ENCODE measurements around the gene CPNE2.

Gene CPNE2

GRCh38 chr16:57127037-57127763 is 34.8 kb downstream of the CPNE2 start:
- no peak for DNase-seq

- no peak for DNase-seq
Measured at GRCh38 chr16:57127836-57128235, 35.5 kb downstream of the CPNE2 start.

- DNase-seq: no peak
Measured at GRCh38 chr16:57128771-57129389, 36.5 kb downstream of the CPNE2 start.

DNA sequence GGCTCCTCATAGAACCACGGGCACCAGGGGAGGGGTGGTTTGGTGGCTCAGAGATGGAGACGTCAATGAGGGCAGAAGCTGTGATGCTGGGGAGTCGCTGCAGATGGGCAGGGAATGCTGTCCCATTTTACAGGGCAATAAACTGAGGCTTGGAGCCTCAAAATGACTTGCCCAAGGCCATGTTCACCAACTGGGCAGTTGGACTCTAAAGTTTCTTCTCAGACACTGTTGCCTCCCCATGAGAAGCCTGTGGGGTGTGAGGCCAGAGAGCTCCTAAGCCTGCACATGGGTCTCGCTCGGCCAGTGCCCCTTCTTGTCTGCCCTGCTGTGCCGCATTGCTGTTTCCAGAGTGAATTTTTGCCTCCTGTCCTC is 38.6 kb downstream of the CPNE2 start:
- DNase-seq: no peak

- no peak for DNase-seq
Measured at GRCh38 chr16:57131351-57131970, 39.1 kb downstream of the CPNE2 start.

DNA sequence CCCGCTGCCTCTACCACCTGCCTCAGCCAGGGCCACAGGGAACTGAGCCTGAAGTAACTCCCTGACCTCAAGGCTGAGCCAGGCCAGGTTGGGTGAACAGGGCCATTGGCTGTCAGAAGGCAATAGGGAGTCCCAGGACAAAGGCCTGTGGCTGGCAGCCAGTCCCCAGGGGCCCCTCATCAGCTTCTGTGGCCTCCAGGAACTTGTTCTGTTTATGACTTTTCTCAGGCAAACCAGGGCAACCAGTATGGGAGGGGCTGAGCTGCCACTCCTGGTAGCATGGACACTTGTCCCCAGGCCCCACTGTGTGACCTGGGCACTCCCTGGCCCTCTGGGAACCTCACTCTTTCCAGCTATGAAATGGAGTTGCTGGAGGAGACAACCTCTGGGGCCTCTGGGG is 40.1 kb downstream of the CPNE2 start:
- DNase-seq: no peak

- no peak for DNase-seq
Measured at GRCh38 chr16:57133031-57133430, 40.6 kb downstream of the CPNE2 start.

- DNase-seq: no peak
Measured at GRCh38 chr16:57133886-57134285, 41.5 kb downstream of the CPNE2 start.

GRCh38 chr16:57134982-57135381 is 42.6 kb downstream of the CPNE2 start:
- DNase-seq: no peak

GRCh38 chr16:57137043-57137442 is 44.7 kb downstream of the CPNE2 start:
- no peak for DNase-seq

GRCh38 chr16:57137566-57138273 is 45.3 kb downstream of the CPNE2 start:
- no peak for DNase-seq

GRCh38 chr16:57138281-57138935 is 46.0 kb downstream of the CPNE2 start:
- no peak for DNase-seq

DNA sequence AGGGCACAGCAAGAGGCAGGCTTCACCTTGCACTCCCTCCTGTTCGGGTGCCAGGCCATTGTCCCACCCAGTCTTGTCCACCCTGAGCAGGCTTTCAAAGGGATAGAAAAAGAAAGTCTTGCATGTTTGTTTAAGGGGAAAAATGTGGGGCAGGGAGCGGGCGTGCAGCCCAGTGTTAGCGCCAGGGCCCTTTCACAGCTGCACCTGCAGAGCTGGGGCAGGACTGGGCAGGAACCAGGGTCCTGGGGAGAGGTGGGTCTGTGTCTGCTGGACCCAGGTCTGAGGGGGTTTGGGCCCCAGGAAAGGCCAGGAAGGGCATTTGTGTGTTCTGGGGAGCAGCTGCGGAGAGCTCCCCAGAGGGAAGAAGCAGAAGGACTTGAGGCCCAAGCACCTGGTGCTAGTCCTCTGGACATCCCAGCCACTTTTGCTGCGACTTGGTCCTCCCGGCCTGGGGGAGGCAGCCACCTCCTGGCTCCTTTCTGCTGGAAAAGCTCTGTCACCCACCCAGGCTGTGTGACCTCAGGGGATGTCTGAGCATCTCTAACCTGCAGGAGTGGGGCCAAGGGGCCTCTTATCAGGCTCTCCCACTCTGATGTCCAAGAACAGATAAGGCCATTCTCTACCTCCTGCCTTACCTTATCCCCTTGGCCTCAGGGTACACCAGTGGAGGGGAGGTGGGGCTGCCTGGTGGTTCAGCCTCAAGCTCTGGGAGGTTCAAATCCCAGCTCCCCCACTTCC is 48.7 kb downstream of the CPNE2 start:
- DNase-seq: no peak

GRCh38 chr16:57141822-57142631 is 49.6 kb downstream of the CPNE2 start:
- no peak for DNase-seq

DNA sequence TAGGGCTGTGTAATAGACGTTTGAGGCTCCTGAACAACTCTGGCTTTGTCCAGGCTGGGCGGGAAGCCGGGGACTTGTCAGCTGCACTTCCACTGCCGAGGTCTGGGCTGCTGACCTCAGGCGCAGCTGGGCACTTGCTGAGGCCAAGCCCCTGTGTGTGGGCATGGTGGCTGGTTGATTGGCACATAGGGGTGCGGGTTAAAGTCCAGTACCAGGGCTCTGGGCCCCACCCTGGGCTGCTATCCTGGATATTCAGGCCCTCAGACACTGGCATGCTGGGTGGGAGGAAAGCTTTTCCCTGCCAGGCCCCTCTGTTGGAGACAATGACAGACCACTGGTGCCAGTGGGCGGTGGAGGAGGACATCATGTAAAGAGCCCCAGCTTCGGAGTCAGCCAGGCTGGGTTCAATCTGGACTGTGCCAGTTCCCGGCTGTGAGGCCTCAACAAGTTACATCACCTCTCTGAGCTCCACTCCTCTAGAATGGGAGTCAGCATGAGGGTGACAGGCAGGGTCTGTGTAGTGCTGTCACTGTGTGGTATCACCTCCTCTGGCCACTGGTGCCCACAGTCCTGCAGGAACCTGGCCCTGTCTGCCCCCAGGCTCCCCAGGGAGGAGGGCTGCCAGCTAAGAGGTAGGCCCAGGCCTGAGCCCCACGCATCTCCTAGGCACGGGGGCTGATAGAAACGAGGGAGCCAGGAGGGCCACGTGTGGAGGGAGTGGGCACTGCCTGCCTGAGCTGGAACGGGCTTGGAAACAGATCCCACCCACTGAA is 51.0 kb downstream of the CPNE2 start:
- no peak for DNase-seq

- no peak for DNase-seq
Measured at GRCh38 chr16:57144027-57144426, 51.6 kb downstream of the CPNE2 start.

GRCh38 chr16:57145046-57146021 is 53.0 kb downstream of the CPNE2 start:
- no peak for DNase-seq

DNA sequence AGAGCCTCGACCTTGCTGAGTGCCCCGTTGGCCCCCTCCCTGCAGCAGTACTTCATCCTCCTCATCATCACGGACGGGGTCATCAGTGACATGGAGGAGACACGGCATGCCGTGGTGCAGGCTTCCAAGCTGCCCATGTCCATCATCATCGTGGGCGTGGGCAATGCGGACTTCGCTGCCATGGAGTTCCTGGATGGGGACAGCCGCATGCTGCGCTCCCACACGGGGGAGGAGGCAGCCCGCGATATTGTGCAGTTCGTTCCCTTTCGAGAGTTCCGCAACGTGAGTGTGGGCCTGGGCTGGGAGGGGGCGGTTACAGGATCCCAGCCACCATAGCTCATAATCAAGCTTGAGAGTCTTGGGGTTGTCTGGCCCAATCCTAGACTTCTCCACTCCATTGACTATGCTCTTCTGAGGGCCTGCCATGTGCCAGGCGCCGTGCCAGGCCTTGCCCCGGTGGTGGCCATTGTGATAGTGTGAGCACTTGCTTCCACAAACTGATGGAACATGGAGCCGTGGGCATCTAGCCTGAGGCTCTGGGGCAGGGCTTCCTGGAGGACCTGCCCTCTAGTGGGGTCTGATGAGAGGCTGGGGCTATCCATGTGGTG is 53.8 kb downstream of the CPNE2 start:
- no peak for DNase-seq

DNA sequence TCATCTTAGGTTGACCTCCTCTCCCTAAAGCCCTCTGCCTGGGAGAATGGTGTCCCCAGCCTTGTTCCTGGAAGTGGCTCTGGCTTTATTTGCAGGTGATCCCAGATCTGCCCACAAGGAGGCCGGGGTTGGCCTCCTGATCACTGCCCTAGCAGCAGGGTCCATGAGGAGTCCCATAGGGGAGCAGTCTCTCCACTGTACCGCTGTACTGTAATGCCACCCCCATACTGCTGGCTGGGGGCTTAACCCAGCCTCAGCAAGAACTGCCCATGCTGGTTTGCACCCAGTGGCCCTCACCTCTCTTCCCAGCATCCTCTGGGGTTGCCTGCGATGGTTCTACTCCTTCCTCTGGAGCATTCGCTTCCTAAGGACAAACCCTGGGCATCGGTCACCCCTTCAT is 54.4 kb downstream of the CPNE2 start:
- no peak for DNase-seq

Data from NK-92 treated with Interleukin-12 subunit alpha and Interleukin-12 subunit beta, amount 100 ng/mL, for 24 hours (cell line).